ENCODE measurements around the gene MAP4.
A peak's percentile ranks its signal among the peaks of the same experiment; 100 is the strongest.

The MAP4 gene

DNA sequence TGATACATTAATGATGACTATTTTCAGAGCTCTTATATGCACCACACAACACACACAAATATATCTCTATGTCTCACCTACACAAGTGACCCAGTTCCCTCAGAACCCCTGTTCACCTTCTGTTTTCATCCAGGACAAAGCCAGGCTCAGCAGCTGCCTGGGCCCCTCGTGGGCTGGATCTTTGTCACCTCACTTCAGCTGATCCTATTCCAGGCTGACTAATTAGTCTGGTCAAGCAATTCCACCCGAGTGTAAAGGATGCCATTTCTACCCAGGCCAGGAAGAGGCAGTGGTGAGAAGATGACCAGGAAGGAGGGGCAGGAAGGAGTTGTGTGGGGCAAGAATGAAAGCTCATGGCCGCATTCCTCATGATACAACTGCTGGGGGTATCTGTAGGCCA is 151.0 kb downstream of the MAP4 start:
- Mint-ChIP-seq H3K4me1 (no peaks in the 10 kb centered on the region), H3K9me3 (no peaks in the 10 kb centered on the region), H3K27ac (no peak overlapping the region), H3K4me3 (no peak overlapping the region), H3K27me3 (no peaks in the 10 kb centered on the region), H3K36me3 (peaks cover 15% of the 10 kb centered on the region)
- CTCF ChIA-PET = interaction anchor here (1.2 kb wide), 1 partner anchor 66 kb away, joined by 3 read pairs; no protein-coding TSS in a partner anchor
- no peak for DNase-seq

DNA sequence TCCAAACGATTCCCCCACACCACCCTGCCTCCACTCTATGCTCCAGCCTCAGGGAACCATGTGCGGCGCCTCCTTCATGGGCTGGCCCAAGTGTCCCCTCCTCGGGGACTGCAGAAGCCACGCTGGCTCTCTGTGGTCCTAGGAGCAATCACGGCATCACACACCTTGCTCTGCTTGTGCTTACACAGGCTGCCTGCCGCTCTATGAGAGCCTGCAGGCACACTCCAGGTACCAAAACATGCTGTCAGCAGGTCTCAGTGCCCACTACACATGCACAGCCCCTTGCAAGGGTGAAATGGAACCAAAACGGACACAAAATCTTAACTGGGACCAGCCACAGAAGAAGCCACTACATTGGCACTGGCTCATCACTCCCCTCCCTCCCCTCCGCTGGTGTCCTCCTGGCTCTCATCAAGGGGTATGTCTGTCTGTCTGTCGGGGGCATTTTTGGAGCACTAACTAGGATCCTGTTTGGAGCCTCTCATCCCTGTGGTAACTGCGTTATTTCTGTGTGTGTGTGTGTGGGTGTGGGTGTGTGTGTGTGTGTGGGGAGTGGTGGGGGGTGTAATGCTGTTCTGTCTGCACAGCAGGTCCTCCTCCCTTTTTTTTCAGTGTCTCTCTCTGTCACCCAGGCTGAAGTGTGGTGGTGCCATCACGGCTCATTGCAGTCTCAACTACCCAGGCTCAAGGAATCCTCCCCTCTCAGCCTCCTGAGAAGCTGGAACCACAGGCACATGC is 152.7 kb downstream of the MAP4 start:
- Mint-ChIP-seq H3K27me3 (no peaks in the 10 kb centered on the region), H3K27ac (no peak overlapping the region), H3K4me1 (no peaks in the 10 kb centered on the region), H3K9me3 (no peaks in the 10 kb centered on the region), H3K36me3 (peaks cover 9% of the 10 kb centered on the region), H3K4me3 (no peak overlapping the region)
- CTCF ChIA-PET = no interaction called here
- no peak for DNase-seq

DNA sequence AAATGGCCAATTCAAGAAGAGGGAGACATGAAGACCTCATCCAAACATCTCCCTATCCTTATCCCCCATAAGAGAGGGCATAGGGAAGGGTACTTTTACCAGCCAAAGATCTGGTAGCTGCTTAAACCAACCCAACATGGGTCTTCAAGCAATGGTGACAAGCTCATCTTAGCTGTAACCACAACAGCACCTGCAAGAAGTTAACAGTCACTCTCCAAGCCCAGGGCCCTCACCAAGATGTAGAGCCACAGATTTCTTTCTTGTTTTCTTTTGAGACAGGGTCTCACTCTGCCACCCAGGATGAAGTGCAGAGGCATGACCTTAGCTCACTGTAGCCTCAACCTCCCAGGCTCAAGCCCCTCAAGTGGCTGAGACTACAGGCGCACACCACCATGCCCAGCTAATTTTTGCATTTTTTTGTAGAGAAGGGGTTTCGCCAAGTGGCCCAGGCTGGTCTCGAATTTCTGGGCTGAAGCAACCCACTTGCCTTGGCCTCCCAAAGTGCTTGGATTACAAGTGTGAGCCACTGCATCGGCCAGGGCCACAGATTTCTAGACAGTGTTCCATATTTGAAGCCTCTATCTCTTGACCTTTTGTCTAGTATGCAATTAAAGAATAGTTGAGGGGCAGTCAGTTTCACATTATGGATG is 156.1 kb downstream of the MAP4 start:
- CTCF ChIA-PET = no interaction called here
- no peaks in the 10 kb centered on the region for H3K9me3 Mint-ChIP-seq
- H3K4me1 Mint-ChIP-seq = no peaks in the 10 kb centered on the region
- H3K4me3 Mint-ChIP-seq = no peak overlapping the region
- DNase-seq = no peak
- no peaks in the 10 kb centered on the region for H3K27me3 Mint-ChIP-seq
- no peak overlapping the region for H3K27ac Mint-ChIP-seq
- peaks cover 10% of the 10 kb centered on the region for H3K36me3 Mint-ChIP-seq

DNA sequence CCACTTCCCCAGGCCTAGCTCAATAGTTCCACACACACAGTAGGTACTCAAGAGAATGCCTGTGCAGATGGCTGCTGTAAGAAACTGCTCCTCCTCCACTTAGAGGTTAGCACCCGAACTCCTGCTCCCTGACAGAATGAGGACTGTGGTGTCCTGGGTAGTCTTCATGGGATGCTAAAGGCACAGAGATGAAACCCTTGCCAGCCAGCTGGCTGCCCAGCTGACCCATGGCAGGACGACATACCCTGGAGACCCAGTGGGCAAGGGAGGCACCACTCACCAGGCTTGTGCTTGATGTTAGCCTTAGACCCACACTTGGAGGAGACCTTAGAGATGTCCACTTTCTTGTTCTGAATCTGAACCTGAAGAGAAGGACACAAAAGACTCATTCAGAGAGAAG is 159.1 kb downstream of the MAP4 start:
- no peak for DNase-seq
- Mint-ChIP-seq H3K36me3 (peaks cover 15% of the 10 kb centered on the region), H3K27me3 (no peaks in the 10 kb centered on the region), H3K9me3 (no peaks in the 10 kb centered on the region), H3K27ac (no peak overlapping the region), H3K4me1 (no peaks in the 10 kb centered on the region), H3K4me3 (no peak overlapping the region)
- CTCF ChIA-PET = interaction anchor here (0.7 to 1.3 kb wide), 2 partner anchors 18 to 20 kb away, joined by 3 to 4 read pairs; no protein-coding TSS in a partner anchor

DNA sequence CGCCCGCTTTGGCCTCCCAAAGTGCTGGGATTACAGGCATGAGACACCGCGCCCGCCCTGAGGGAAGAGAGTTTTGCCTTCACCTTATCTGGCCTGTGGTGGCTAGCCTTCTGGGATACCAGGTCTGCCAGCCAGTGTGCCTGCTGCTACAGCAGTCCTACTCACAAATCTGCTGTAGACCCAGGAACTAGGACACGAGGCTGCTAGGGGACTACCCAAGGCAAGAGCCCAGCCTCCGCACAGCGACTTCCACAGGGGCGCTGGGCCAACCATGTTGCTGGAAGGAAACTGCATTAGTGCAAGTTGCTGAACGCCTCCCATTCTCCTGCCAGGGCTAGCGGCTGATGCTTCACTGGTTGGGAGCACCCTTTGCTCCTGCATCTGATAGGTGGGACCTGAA is 159.5 kb downstream of the MAP4 start:
- CTCF ChIA-PET = interaction anchor here (0.7 to 1.3 kb wide), 2 partner anchors 18 to 19 kb away, joined by 3 to 4 read pairs; no protein-coding TSS in a partner anchor
- peaks cover 15% of the 10 kb centered on the region for H3K36me3 Mint-ChIP-seq
- H3K4me3 Mint-ChIP-seq = no peak overlapping the region
- H3K27ac Mint-ChIP-seq = no peak overlapping the region
- no peaks in the 10 kb centered on the region for H3K9me3 Mint-ChIP-seq
- no peaks in the 10 kb centered on the region for H3K27me3 Mint-ChIP-seq
- DNase-seq = no peak
- no peaks in the 10 kb centered on the region for H3K4me1 Mint-ChIP-seq

DNA sequence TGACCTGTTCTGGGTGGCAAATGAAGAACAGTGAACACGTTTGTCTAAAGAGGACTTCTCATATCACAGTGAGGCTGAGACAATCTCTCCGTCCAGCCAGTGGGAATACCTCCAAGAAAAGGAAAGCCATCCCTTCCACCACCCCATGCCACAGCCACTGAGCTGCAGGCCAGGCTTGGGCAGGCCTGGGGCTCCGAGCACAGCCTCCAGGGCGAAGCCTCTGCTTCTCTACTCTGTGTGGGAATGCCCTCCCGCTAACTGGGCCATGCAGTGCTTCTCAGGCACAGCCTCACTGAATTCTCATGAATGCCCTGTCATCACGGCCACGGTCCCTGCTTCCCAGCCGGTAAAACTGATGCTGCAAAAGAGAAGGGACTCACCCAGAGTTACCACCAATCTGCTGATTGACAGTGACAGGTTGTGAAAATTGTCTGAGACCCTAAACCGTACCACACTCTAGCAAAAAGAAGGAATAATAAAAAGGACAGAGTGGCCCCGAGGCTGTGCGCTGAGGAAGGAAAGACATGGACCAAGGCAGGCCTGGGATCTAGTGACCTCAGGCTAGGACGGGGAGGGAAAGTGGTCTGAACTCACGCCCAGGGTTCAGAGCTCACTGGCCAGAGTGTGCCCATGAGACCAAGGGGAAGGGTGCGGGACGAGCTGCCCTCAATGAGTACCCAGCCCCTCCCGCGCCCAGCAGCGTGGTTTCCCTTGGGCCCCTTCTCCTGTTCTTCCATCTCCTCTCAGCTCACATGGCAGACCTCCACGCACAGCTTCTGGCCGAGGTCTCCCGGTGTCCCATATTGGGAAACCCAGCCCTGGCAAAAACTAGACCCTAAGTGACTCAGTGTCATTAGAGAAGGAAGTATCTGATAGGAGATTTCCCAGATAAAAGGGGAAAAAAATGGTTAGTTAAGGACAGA is 160.5 kb downstream of the MAP4 start:
- Mint-ChIP-seq H3K9me3 (no peaks in the 10 kb centered on the region), H3K27ac (no peak overlapping the region), H3K4me1 (no peaks in the 10 kb centered on the region), H3K36me3 (peaks cover 18% of the 10 kb centered on the region), H3K27me3 (no peaks in the 10 kb centered on the region), H3K4me3 (no peak overlapping the region)
- CTCF ChIA-PET = interaction anchor here (1.3 kb wide), 1 partner anchor 18 kb away, joined by 4 read pairs; no protein-coding TSS in a partner anchor
- no peak for DNase-seq

DNA sequence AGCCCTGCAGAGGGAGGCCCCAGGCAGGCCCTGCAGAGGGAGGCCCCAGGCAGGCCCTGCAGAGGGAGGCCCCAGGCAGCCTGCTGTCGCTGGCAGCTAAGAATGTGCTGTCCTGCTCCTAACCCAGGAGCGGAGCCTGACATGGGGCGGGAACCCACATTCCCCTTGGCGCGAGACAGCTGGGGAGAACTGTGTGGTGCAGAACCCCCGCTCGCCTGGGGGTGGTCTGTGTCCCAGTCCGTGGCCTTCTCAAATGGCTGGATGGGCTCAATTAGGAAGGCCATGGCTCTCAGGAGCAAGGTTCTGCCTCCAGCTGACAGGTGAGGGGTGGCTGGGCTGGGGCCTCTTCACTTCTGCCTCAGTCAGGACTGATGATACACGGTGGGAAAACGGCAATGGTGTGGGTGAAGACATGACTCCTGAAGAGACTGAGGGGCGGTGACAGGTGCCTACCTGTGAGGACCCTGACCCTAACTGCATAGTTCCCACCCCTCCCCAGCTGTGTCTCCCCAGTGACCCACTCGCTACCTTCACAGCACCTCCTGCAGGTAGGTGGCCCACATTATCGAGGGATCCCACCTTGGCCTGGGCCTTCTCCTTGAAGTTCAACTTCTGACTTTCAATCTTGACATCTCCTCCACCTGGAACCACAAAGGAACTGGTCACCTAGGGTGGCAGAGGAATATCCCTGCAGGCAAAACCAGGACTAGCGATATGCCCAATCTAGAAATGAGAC is 161.3 kb downstream of the MAP4 start:
- no peak overlapping the region for H3K4me3 Mint-ChIP-seq
- CTCF ChIA-PET = no interaction called here
- DNase-seq = no peak
- no peaks in the 10 kb centered on the region for H3K27me3 Mint-ChIP-seq
- no peaks in the 10 kb centered on the region for H3K9me3 Mint-ChIP-seq
- H3K27ac Mint-ChIP-seq = no peak overlapping the region
- H3K4me1 Mint-ChIP-seq = no peaks in the 10 kb centered on the region
- peaks cover 21% of the 10 kb centered on the region for H3K36me3 Mint-ChIP-seq

DNA sequence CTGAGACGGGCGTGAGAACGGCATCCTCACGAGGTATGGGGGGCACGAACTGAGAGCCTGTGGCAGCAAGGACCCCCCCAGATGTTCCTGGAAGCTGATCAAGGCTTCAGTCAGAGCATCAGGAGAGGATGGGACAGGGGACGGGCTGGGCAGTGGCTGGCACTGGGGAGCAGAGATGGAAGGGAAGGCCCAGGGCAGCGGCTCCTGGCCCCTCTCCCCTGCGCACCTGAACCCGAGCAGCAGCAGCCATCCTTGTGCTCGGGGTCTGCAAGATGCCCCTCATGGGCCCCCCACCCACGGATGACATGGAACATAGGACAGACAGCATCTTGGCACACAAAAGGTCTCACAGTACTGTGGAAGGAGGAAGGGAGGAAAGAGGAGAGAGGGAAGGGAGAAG is 161.9 kb downstream of the MAP4 start:
- no peaks in the 10 kb centered on the region for H3K9me3 Mint-ChIP-seq
- H3K4me1 Mint-ChIP-seq = no peaks in the 10 kb centered on the region
- no peak overlapping the region for H3K4me3 Mint-ChIP-seq
- peaks cover 17% of the 10 kb centered on the region for H3K36me3 Mint-ChIP-seq
- H3K27ac Mint-ChIP-seq = no peak overlapping the region
- CTCF ChIA-PET = no interaction called here
- DNase-seq = no peak
- H3K27me3 Mint-ChIP-seq = no peaks in the 10 kb centered on the region

DNA sequence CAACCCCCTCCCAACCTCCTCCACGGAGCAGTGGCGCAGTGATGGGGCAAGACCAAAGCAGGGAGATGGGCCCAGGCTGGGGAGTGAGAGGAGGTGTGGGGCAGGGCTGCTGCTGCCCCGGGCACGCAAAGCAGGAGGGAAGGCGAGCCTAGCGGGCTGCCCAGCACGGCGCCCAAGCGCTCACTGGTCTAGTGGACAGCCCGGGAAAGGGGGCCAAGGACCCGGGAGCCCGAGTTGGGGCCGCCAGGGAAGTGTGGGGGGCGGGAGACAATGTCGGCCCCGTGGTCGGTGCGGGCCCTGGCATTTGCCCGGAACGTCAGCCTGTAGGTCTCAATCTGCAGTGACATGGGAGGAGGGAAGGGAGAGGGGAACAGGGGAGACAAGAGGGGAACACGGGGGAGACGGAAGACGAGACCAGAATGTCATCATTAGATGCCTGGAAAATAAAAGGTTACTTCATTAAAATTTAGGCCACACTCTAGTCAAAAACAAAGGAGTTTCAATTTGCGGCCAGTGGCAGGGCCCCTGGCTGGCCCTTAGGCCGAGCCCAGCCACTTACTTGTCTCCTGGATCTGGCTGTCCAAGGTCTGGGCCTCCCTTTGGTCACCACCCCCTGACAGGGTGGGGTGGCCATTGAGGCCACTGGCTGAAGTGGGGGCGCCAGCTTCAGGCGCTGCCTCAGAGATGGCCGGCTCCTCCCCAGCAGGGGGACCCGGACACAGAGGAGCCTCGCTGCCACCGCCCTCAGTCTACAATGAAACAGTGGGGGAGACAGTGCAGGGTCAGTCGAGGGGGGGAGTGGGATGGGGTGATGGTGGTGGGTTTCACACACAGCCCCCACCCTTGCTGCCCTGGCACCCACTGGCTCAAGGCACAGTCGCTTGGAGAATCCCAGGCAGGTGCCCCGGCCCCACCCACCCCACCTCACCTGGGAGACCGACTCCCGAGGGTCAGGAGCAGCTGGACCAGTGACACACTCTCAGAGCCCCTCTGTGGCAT is 163.3 kb downstream of the MAP4 start:
- H3K4me3 Mint-ChIP-seq = no peak overlapping the region
- H3K4me1 Mint-ChIP-seq = no peaks in the 10 kb centered on the region
- DNase-seq = no peak
- no peaks in the 10 kb centered on the region for H3K9me3 Mint-ChIP-seq
- H3K27me3 Mint-ChIP-seq = no peaks in the 10 kb centered on the region
- peak overlapping the region; percentile 7 for H3K27ac Mint-ChIP-seq
- CTCF ChIA-PET = no interaction called here
- H3K36me3 Mint-ChIP-seq = peaks cover 22% of the 10 kb centered on the region

DNA sequence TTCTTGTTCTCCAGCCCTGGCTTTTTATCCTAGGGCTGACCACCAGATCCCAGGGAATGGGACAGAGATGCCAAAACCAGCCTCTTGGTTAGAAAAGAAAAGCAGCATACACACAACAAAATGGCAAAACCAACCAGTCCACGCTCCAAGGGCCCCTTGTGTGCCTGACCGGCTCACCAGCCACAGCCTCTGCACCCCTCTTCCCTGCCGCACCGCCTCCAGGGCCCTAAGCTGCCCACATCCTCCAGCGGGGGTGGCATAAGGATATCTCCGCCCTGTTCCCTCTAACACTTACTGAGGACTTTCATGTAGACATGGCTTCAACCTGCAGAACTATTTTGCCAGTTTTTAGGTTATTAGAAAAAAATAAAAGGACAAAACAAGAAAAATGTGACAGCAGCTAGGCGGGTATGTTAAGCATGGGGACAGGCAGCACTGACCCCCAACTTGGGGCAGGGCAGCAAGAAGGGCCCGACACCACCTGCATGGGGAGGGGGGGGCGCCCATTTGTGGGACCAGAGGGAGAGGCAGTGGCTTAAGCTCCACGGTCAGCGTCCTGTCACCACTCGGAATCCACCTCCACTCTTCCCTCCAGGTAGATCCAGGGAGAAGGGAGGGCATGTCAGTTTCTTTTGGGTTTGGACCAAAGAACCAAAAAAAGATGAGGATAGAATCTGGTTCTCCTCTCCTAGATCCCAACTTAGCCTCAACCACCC is 164.2 kb downstream of the MAP4 start:
- H3K9me3 Mint-ChIP-seq = no peaks in the 10 kb centered on the region
- H3K27ac Mint-ChIP-seq = peak overlapping the region; percentile 58
- CTCF ChIA-PET = no interaction called here
- no peak overlapping the region for H3K4me3 Mint-ChIP-seq
- no peaks in the 10 kb centered on the region for H3K4me1 Mint-ChIP-seq
- DNase-seq = no peak
- no peaks in the 10 kb centered on the region for H3K27me3 Mint-ChIP-seq
- H3K36me3 Mint-ChIP-seq = peaks cover 26% of the 10 kb centered on the region

DNA sequence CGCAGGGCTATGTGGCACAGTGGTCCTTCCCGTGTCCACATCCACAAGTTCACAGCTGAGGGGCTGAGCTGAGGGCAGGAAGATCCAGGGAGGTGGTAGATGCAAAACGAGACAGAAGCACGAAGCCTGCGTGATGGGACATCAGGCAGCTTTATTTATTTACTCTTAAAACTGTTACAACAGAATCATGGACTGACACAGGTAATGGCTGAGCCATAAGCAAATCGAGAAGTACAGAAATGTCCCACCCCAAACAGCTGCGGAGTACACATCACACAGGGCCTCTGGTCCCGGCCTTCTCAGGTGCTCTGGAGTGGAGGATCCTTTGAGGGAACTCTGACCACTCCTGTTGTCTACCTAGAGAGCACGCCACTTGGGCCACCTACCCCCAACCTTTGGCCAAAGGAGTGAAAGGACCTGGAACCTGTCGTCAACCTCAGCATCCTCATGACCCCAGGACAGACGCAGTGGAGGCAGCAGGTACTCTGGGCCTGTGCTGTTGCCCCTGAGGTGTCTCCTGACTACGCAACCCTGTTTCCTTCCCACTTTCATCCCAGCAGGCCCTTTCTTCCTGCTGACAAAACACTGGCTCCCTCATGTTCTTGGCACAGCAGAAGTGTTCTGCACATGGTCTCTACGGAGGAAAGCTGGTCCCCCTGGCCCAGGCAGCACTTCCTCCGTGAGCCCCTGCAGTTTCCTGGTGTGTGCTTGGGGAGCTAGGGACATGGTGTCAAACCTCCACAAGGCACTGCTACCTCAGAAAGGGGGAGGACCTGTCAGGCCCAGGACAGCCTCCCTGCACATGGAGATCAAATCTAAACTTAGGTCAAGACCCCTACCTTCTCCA is 165.4 kb downstream of the MAP4 start:
- CTCF ChIA-PET = interaction anchor here (1.3 kb wide), 1 partner anchor 139 kb away, joined by 3 read pairs; no protein-coding TSS in a partner anchor
- no peaks in the 10 kb centered on the region for H3K9me3 Mint-ChIP-seq
- DNase-seq = no peak
- H3K4me1 Mint-ChIP-seq = no peaks in the 10 kb centered on the region
- peak overlapping the region; percentile 64 for H3K27ac Mint-ChIP-seq
- no peaks in the 10 kb centered on the region for H3K27me3 Mint-ChIP-seq
- H3K4me3 Mint-ChIP-seq = no peak overlapping the region
- peaks cover 32% of the 10 kb centered on the region for H3K36me3 Mint-ChIP-seq

Data from activated naive CD4-positive, alpha-beta T cell treated with anti-CD3 and anti-CD28 coated beads, Interleukin-2, amount 10 ng/mL, durations not matched to agents 7 days and 5 days (primary cell).